Smooth muscle cell (in vitro differentiated cells): ENCODE measurements around the gene FAM193B. TPM values are rescaled to one million over a fixed set of nuclear protein-coding genes. Genes with fewer than 3 reads are reported as not detected.
A peak's percentile ranks its signal among the peaks of the same experiment; 100 is the strongest.

ENCODE experiments used
- DNase-seq: peaks from one replicate; lab custom pipeline; 2025; ENCODE audit not compliant: unreplicated experiment; lab: John Stamatoyannopoulos, UW
- H2AFZ ChIP-seq: fragments of 200-600 bp; sonication (generic); 2 replicates; pipeline ENCODE4 v1.6.0; 2016; ENCODE audit warnings: antibody characterized with exemption, low read depth, mild to moderate bottlenecking
- H3F3A ChIP-seq: fragments of 200-600 bp; sonication (generic); 2 replicates; pipeline ENCODE4 v1.6.0; 2017; ENCODE audit warnings: antibody characterized with exemption, low read depth
- H3K27ac ChIP-seq: fragments of 200-600 bp; sonication (generic); 2 replicates; pipeline ENCODE4 v1.5.1; 2016; ENCODE audit warnings: low read depth, mild to moderate bottlenecking
- H3K27me3 ChIP-seq: fragments of 200-600 bp; sonication (generic); 2 replicates; pipeline ENCODE4 v1.6.1; 2016; ENCODE audit warnings: low read depth, mild to moderate bottlenecking
- H3K36me3 ChIP-seq: fragments of 200-600 bp; sonication (generic); 2 replicates; pipeline ENCODE4 v1.5.1; 2016; ENCODE audit warnings: low read depth
- H3K4me1 ChIP-seq: fragments of 200-600 bp; sonication (generic); 2 replicates; pipeline ENCODE4 v1.5.1; 2016; ENCODE audit warnings: low read depth
- H3K4me2 ChIP-seq: fragments of 200-600 bp; sonication (generic); 2 replicates; pipeline ENCODE4 v1.6.0; 2016; ENCODE audit warnings: mild to moderate bottlenecking
- H3K4me3 ChIP-seq: fragments of 200-600 bp; sonication (generic); 2 replicates; pipeline ENCODE4 v1.5.1; 2016; ENCODE audit warnings: mild to moderate bottlenecking
- H3K79me2 ChIP-seq: fragments of 200-600 bp; sonication (generic); 2 replicates; pipeline ENCODE4 v1.6.0; 2016; ENCODE audit warnings: low read depth, mild to moderate bottlenecking
- H3K9ac ChIP-seq: fragments of 200-600 bp; sonication (generic); 2 replicates; pipeline ENCODE4 v1.6.0; 2016; ENCODE audit warnings: low read depth
- H3K9me3 ChIP-seq: fragments of 200-600 bp; sonication (generic); replicated peaks from 2 replicates; pipeline ENCODE4 v1.5.1; 2016; ENCODE audit warnings: low read depth
- H4K20me1 ChIP-seq: fragments of 200-600 bp; sonication (generic); 2 replicates; pipeline ENCODE4 v1.6.0; 2016; ENCODE audit warnings: low read depth
- WGBS: methylation state at CpG from one replicate; pipeline ENCODE4 v1.1.7; 2016; ENCODE audit warnings: low lambda C conversion rate; 5-methylcytosine and 5-hydroxymethylcytosine counted together
- polyA plus RNA-seq: library from polyadenylated mRNA; unstranded; fragments of >200 nt; fragmentation: Nextera tagmentation; extraction: Ambion mirVana; gene quantifications from 2 replicates; pipeline ENCODE4 v1.2.1, GENCODE V29; 2016
- total RNA-seq: library from RNA; depleted of rRNA; stranded (reverse); fragments of >200 nt; gene quantifications from 2 replicates; pipeline ENCODE4 v1.2.3, GENCODE V29; 2014
- TF ChIP-seq, protein P1 (sequence below): fragments of 200-600 bp; sonication (generic); IDR thresholded peaks from 2 replicates; pipeline ENCODE4 v1.5.1; 2017; ENCODE audit warnings: borderline replicate concordance, mild to moderate bottlenecking, antibody characterized with exemption; ENCODE audit not compliant: insufficient read depth, poor library complexity, severe bottlenecking

FAM193B gene
- total and polyA plus RNA-seq, 2 experiments from 2014 or later = 28.3 to 42.8 TPM

DNA sequence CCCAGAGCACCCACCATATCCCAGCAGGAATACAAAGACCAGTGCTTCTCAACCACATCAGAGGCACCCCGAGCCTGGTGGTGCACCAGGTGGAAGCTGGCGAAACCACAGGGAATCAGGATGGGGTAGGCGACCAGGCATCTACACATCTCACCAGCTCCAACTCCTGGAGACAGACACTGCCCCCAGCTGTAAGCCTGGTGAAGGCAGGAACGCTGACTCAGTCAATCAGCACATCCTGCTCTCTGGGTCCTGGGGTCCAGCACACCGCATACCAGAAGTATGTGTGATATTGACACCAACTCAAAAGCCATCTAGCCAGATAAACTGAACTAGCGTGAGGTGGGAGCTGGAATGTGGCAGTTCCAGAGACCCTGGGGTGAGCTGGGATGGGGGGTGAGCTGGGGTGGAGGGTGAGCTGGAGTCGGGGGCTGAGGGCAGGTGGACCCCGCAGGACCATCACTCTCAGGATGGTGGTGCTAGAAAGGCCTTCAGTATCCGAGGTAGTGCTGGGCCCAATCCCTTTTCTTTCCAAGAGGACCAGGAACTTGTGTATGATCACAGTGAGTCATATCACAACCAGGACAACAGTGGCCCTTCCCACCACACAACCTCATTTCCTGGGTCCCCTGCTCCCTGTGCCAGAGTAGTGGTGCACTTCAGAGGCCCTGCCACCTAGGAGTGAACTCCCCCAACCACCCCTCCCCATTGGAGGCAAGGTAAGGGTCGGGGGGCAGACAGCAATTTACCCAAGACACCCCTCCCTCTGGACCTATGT lies 83.4 kb downstream of the FAM193B start:
- Histone ChIP-seq H3K79me2 (peaks cover 53% of the 10 kb centered on the region), H3K4me3 (no peak overlapping the region), H3K4me2 (peak overlapping the region; percentile 98), H2AFZ (no peak overlapping the region), H3K27ac (peak overlapping the region; percentile 68), H4K20me1 (peaks cover 69% of the 10 kb centered on the region), H3K9ac (no peak overlapping the region), H3K36me3 (no peaks in the 10 kb centered on the region), H3F3A (peaks cover 19% of the 10 kb centered on the region), H3K9me3 (no peaks in the 10 kb centered on the region), H3K27me3 (no peaks in the 10 kb centered on the region), H3K4me1 (peaks cover 27% of the 10 kb centered on the region)
- DNase-seq = no peak
- 82% methylated on average over 9 of the region's 10 CpGs for WGBS
- TF ChIP-seq, protein P1, sequence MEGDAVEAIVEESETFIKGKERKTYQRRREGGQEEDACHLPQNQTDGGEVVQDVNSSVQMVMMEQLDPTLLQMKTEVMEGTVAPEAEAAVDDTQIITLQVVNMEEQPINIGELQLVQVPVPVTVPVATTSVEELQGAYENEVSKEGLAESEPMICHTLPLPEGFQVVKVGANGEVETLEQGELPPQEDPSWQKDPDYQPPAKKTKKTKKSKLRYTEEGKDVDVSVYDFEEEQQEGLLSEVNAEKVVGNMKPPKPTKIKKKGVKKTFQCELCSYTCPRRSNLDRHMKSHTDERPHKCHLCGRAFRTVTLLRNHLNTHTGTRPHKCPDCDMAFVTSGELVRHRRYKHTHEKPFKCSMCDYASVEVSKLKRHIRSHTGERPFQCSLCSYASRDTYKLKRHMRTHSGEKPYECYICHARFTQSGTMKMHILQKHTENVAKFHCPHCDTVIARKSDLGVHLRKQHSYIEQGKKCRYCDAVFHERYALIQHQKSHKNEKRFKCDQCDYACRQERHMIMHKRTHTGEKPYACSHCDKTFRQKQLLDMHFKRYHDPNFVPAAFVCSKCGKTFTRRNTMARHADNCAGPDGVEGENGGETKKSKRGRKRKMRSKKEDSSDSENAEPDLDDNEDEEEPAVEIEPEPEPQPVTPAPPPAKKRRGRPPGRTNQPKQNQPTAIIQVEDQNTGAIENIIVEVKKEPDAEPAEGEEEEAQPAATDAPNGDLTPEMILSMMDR = no peak

Other genes starting within 250 kb of the FAM193B start
- 8.6 and 16.9 TPM in 2 replicates for gene MXD3, start 242.7 kb downstream of the FAM193B start, total RNA-seq
- 14.9 and 15.6 TPM in 2 replicates for gene MXD3, start 242.7 kb downstream of the FAM193B start, polyA plus RNA-seq
- gene LMAN2, start 202.9 kb downstream of the FAM193B start, total RNA-seq = 178 and 241 TPM in 2 replicates
- 236 and 253 TPM in 2 replicates for gene LMAN2, start 202.9 kb downstream of the FAM193B start, polyA plus RNA-seq
- 6.0 and 38.5 TPM in 2 replicates for gene RGS14, start 196.6 kb downstream of the FAM193B start, total RNA-seq
- 23.3 and 23.8 TPM in 2 replicates for gene RGS14, start 196.6 kb downstream of the FAM193B start, polyA plus RNA-seq
- not detected in 2 replicates for gene SLC34A1, start 170.1 kb downstream of the FAM193B start, total RNA-seq
- gene SLC34A1, start 170.1 kb downstream of the FAM193B start, polyA plus RNA-seq = not detected in 2 replicates
- not detected in 2 replicates for gene PFN3, start 153.9 kb downstream of the FAM193B start, total RNA-seq
- gene PFN3, start 153.9 kb downstream of the FAM193B start, polyA plus RNA-seq = not detected in 2 replicates
- gene F12, start 145.0 kb downstream of the FAM193B start, total RNA-seq = 1.8 and 3.6 TPM in 2 replicates
- gene F12, start 145.0 kb downstream of the FAM193B start, polyA plus RNA-seq = 10.4 and 15.0 TPM in 2 replicates
- 13.3 and 20.8 TPM in 2 replicates for gene GRK6, start 127.9 kb downstream of the FAM193B start, total RNA-seq
- 28.5 and 33.8 TPM in 2 replicates for gene GRK6, start 127.9 kb downstream of the FAM193B start, polyA plus RNA-seq
- gene PRR7, start 107.7 kb downstream of the FAM193B start, total RNA-seq = 6.5 and 6.7 TPM in 2 replicates
- gene PRR7, start 107.7 kb downstream of the FAM193B start, polyA plus RNA-seq = 31.9 and 33.6 TPM in 2 replicates
- 116 and 121 TPM in 2 replicates for gene DBN1, start 80.9 kb downstream of the FAM193B start, total RNA-seq
- gene DBN1, start 80.9 kb downstream of the FAM193B start, polyA plus RNA-seq = 194 and 202 TPM in 2 replicates
- 172 and 235 TPM in 2 replicates for gene PDLIM7, start 57.0 kb downstream of the FAM193B start, total RNA-seq
- 511 and 635 TPM in 2 replicates for gene PDLIM7, start 57.0 kb downstream of the FAM193B start, polyA plus RNA-seq
- gene DOK3, start 44.7 kb downstream of the FAM193B start, total RNA-seq = 0.58 and 1.5 TPM in 2 replicates
- 1.4 and 3.5 TPM in 2 replicates for gene DOK3, start 44.7 kb downstream of the FAM193B start, polyA plus RNA-seq
- gene DDX41, start 37.6 kb downstream of the FAM193B start, total RNA-seq = 77.2 and 90.0 TPM in 2 replicates
- gene DDX41, start 37.6 kb downstream of the FAM193B start, polyA plus RNA-seq = 72.5 and 80.4 TPM in 2 replicates
- gene TMED9, start 37.6 kb upstream of the FAM193B start, total RNA-seq = 211 and 224 TPM in 2 replicates
- gene TMED9, start 37.6 kb upstream of the FAM193B start, polyA plus RNA-seq = 611 and 662 TPM in 2 replicates
- gene B4GALT7, start 45.6 kb upstream of the FAM193B start, total RNA-seq = 34.6 and 41.5 TPM in 2 replicates
- gene B4GALT7, start 45.6 kb upstream of the FAM193B start, polyA plus RNA-seq = 55.8 and 72.8 TPM in 2 replicates
- gene FAM153A, start 228.3 kb upstream of the FAM193B start, total RNA-seq = 0.04 and 0.27 TPM in 2 replicates
- gene FAM153A, start 228.3 kb upstream of the FAM193B start, polyA plus RNA-seq = 0.28 TPM in 1 of 2 replicates, not detected in the other